Common myeloid progenitor, CD34-positive (primary cell): ENCODE data around the gene PCDHB12.
"Not testable (repeated sequence)": the region's sequence is repeated elsewhere in the genome, so short reads cannot be mapped to it uniquely, and the experiment has no call there.

ENCODE experiments used
- CTCF ChIA-PET: fragments of 350-600 bp; sonication (Branson Sonifier 250); formaldehyde crosslinking; loops from one replicate; lab custom pipeline; 2021; ENCODE audit warnings: antibody characterized with exemption; lab: Charles Lee
- POLR2A ChIA-PET: fragments of 350-600 bp; sonication (Branson Sonifier 250); formaldehyde crosslinking; loops from one replicate; lab custom pipeline; 2021; ENCODE audit warnings: antibody characterized with exemption; lab: Charles Lee
- DNase-seq, 3 donors: peaks; one replicate each; pipeline versions ENCODE4 v3.0.0 to v3.0.0-alpha.2; 2013
- H3K27ac ChIP-seq, 2 experiments: 1 replicate in 1 of 2; 2 replicates in 1 of 2; pipeline ENCODE4 v1.7.0; 2013; ENCODE audit warnings: inconsistent platforms in 2 of 2, low read length in 2 of 2, mild to moderate bottlenecking in 2 of 2, low read depth in 1 of 2, moderate library complexity in 1 of 2; ENCODE audit not compliant: severe bottlenecking in 2 of 2, insufficient read depth in 1 of 2, poor library complexity in 1 of 2
- H3K27me3 ChIP-seq, 5 experiments: replicated peaks in 2 of 5; 1 replicate in 3 of 5; 2 replicates in 2 of 5; pipeline versions ENCODE4 v1.6.1 to v1.7.0; 2013; ENCODE audit warnings: low read length in 4 of 5, mild to moderate bottlenecking in 2 of 5, moderate library complexity in 2 of 5, inconsistent platforms in 1 of 5; ENCODE audit not compliant: insufficient read depth in 5 of 5, control insufficient read depth in 4 of 5
- H3K36me3 ChIP-seq, 4 experiments: 1 replicate in 2 of 4; 2 replicates in 2 of 4; pipeline versions ENCODE4 v1.6.1 to v1.7.0; 2013; ENCODE audit warnings: low read length in 3 of 4, control low read depth in 1 of 4, mild to moderate bottlenecking in 1 of 4; ENCODE audit not compliant: control insufficient read depth in 4 of 4, insufficient read depth in 4 of 4
- H3K4me1 ChIP-seq, 4 experiments: 1 replicate in 3 of 4; 2 replicates in 1 of 4; pipeline versions ENCODE4 v1.6.1 to v1.7.1; 2013; ENCODE audit warnings: low read length in 3 of 4, mild to moderate bottlenecking in 3 of 4, control low read depth in 1 of 4, inconsistent platforms in 1 of 4, moderate library complexity in 1 of 4; ENCODE audit not compliant: control insufficient read depth in 4 of 4, insufficient read depth in 4 of 4; ENCODE audit errors: control extremely low read depth in 1 of 4
- H3K4me3 ChIP-seq, 7 experiments: 1 replicate in 4 of 7; 2 replicates in 3 of 7; pipeline versions ENCODE4 v1.5.1 to v1.7.0; 2013; ENCODE audit warnings: mild to moderate bottlenecking in 7 of 7, low read length in 6 of 7, moderate library complexity in 6 of 7, inconsistent platforms in 2 of 7, low read depth in 2 of 7, control low read depth in 1 of 7; ENCODE audit not compliant: insufficient read depth in 4 of 7, control insufficient read depth in 1 of 7; ENCODE audit errors: extremely low read depth in 1 of 7
- H3K9me3 ChIP-seq, 5 experiments: 1 replicate in 4 of 5; 2 replicates in 1 of 5; pipeline versions ENCODE4 v1.6.1 to v1.7.1; 2013; ENCODE audit warnings: low read length in 4 of 5, mild to moderate bottlenecking in 2 of 5, inconsistent platforms in 1 of 5, low read depth in 1 of 5, moderate library complexity in 1 of 5; ENCODE audit not compliant: control insufficient read depth in 4 of 5, insufficient read depth in 2 of 5; ENCODE audit errors: control extremely low read depth in 1 of 5
- WGBS: methylation state at CpG from one replicate; pipeline ENCODE4 v1.1.5; 2013; ENCODE audit not compliant: insufficient coverage; 5-methylcytosine and 5-hydroxymethylcytosine counted together

Gene PCDHB12

DNA sequence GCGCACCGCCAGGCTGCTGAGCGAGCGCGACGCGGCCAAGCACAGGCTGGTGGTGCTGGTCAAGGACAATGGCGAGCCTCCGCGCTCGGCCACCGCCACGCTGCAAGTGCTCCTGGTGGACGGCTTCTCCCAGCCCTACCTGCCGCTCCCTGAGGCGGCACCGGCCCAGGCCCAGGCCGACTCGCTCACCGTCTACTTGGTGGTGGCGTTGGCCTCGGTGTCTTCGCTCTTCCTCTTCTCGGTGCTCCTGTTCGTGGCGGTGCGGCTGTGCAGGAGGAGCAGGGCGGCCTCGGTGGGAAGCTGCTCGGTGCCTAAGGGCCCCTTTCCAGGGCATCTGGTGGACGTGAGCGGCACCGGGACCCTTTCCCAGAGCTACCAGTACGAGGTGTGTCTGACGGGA, 6.9 kb upstream of the PCDHB12 start:
- WGBS: 34% methylated on average over 27 of the region's 35 CpGs
- peaks cover 8 to 34% (median 15%) of the 10 kb centered on the region in 5 experiments for H3K9me3 ChIP-seq

DNA sequence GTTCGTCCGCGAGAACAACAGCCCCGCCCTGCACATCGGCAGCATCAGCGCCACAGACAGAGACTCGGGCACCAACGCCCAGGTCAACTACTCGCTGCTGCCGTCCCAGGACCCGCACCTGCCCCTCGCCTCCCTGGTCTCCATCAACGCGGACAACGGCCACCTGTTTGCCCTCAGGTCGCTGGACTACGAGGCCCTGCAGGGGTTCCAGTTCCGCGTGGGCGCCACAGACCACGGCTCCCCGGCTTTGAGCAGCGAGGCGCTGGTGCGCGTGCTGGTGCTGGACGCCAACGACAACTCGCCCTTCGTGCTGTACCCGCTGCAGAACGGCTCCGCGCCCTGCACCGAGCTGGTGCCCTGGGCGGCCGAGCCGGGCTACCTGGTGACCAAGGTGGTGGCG, 1.8 kb downstream of the PCDHB12 start:
- CTCF ChIA-PET, H3K36me3 ChIP-seq, DNase-seq, H3K4me3 ChIP-seq, POLR2A ChIA-PET, H3K4me1 ChIP-seq, H3K27ac ChIP-seq: not testable (repeated sequence)
- peaks cover 7 to 51% (median 19%) of the 10 kb centered on the region in 5 experiments for H3K27me3 ChIP-seq
- peaks cover 4 to 32% (median 18%) of the 10 kb centered on the region in 5 experiments for H3K9me3 ChIP-seq
- WGBS: 33% methylated on average over 22 of the region's 39 CpGs

More for the DNA sequence above, 6.9 kb upstream of the PCDHB12 start:
- POLR2A ChIA-PET, H3K4me1 ChIP-seq, H3K27ac ChIP-seq, DNase-seq, H3K36me3 ChIP-seq, H3K4me3 ChIP-seq, CTCF ChIA-PET: not testable (repeated sequence)
- peaks cover 3 to 32% (median 4%) of the 10 kb centered on the region in 5 experiments for H3K27me3 ChIP-seq

DNA sequence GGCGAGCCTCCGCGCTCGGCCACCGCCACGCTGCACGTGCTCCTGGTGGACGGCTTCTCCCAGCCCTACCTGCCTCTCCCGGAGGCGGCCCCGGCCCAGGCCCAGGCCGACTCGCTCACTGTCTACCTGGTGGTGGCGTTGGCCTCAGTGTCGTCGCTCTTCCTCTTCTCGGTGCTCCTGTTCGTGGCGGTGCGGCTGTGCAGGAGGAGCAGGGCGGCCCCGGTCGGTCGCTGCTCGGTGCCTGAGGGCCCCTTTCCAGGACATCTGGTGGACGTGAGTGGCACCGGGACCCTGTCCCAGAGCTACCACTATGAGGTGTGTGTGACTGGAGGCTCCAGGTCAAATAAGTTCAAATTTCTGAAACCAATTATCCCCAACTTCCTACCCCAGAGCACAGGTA, 2.3 kb downstream of the PCDHB12 start:
- Histone ChIP-seq H3K27me3 (peaks cover 7 to 55% (median 19%) of the 10 kb centered on the region in 5 experiments), H3K9me3 (peaks cover 3 to 34% (median 20%) of the 10 kb centered on the region in 5 experiments)
- DNase-seq, H3K4me1 ChIP-seq, H3K4me3 ChIP-seq, POLR2A ChIA-PET, H3K27ac ChIP-seq, CTCF ChIA-PET, H3K36me3 ChIP-seq: not testable (repeated sequence)
- 35% methylated on average over 5 of the region's 27 CpGs for WGBS

DNA sequence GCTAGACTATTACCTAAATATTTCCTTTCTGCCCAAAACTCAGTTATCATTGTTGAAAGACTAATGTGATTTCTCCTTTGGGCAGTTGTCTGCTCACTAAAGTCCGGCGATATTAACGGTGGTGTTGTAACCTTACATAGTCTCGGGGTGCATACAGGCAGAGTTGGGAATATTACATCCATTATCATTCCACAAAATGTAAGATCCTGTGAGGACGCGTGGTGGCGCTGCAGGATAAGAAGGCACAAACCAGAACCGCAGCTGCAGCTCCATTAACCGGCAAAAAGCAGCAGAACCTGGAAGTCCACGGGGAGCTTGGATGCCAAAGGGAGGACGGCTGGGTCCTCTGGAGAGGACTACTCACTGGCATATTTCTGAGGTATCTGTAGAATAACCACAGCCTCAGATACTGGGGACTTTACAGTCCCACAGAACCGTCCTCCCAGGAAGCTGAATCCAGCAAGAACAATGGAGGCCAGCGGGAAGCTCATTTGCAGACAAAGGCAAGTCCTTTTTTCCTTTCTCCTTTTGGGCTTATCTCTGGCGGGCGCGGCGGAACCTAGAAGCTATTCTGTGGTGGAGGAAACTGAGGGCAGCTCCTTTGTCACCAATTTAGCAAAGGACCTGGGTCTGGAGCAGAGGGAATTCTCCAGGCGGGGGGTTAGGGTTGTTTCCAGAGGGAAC, 5.3 kb downstream of the PCDHB12 start, which contains the start of gene PCDHB13:
TSS of gene PCDHB13 (plus strand) at position 264 of the 684 bp plus-strand sequence. CDS start at position 469, 205 bp downstream.
- Histone ChIP-seq H3K27me3 (peaks cover 8 to 50% (median 19%) of the 10 kb centered on the region in 5 experiments), H3K9me3 (peaks cover 3 to 46% (median 23%) of the 10 kb centered on the region in 5 experiments)
- H3K4me3 ChIP-seq, H3K36me3 ChIP-seq, CTCF ChIA-PET, H3K27ac ChIP-seq, POLR2A ChIA-PET, H3K4me1 ChIP-seq: not testable (repeated sequence)
- DNase-seq: peak in 2 of 3 donors; percentile 1 to 21
- no CpG with 5 or more reads among the region's 18 CpGs for WGBS

DNA sequence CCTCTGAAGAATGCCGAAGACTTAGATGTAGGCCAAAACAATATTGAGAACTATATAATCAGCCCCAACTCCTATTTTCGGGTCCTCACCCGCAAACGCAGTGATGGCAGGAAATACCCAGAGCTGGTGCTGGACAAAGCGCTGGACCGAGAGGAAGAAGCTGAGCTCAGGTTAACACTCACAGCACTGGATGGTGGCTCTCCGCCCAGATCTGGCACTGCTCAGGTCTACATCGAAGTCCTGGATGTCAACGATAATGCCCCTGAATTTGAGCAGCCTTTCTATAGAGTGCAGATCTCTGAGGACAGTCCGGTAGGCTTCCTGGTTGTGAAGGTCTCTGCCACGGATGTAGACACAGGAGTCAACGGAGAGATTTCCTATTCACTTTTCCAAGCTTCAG, 6.1 kb downstream of the PCDHB12 start:
- DNase-seq, H3K4me1 ChIP-seq, POLR2A ChIA-PET, H3K4me3 ChIP-seq, H3K27ac ChIP-seq, H3K36me3 ChIP-seq, CTCF ChIA-PET: not testable (repeated sequence)
- H3K9me3 ChIP-seq: peaks cover 3 to 40% (median 23%) of the 10 kb centered on the region in 5 experiments
- WGBS: 51% methylated on average over 5 of the region's 12 CpGs
- peaks cover 4 to 44% (median 19%) of the 10 kb centered on the region in 5 experiments for H3K27me3 ChIP-seq

DNA sequence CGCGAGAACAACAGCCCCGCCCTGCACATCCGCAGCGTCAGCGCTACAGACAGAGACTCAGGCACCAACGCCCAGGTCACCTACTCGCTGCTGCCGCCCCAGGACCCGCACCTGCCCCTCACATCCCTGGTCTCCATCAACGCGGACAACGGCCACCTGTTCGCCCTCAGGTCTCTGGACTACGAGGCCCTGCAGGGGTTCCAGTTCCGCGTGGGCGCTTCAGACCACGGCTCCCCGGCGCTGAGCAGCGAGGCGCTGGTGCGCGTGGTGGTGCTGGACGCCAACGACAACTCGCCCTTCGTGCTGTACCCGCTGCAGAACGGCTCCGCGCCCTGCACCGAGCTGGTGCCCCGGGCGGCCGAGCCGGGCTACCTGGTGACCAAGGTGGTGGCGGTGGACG, 7.0 kb downstream of the PCDHB12 start:
- H3K4me1 ChIP-seq, H3K27ac ChIP-seq, CTCF ChIA-PET, H3K36me3 ChIP-seq, POLR2A ChIA-PET, H3K4me3 ChIP-seq, DNase-seq: not testable (repeated sequence)
- peaks cover 0 to 37% (median 19%) of the 10 kb centered on the region in 5 experiments for H3K27me3 ChIP-seq
- peaks cover 3 to 36% (median 17%) of the 10 kb centered on the region in 5 experiments for H3K9me3 ChIP-seq
- WGBS: 33% methylated on average over 19 of the region's 40 CpGs

DNA sequence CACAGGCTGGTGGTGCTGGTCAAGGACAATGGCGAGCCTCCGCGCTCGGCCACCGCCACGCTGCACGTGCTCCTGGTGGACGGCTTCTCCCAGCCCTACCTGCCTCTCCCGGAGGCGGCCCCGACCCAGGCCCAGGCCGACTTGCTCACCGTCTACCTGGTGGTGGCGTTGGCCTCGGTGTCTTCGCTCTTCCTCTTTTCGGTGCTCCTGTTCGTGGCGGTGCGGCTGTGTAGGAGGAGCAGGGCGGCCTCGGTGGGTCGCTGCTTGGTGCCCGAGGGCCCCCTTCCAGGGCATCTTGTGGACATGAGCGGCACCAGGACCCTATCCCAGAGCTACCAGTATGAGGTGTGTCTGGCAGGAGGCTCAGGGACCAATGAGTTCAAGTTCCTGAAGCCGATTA, 7.5 kb downstream of the PCDHB12 start:
- H3K4me1 ChIP-seq, POLR2A ChIA-PET, DNase-seq, H3K27ac ChIP-seq, H3K4me3 ChIP-seq, H3K36me3 ChIP-seq: not testable (repeated sequence)
- CTCF ChIA-PET: interaction anchor here (1.1 kb wide), 1 partner anchor 11 kb away, joined by 3 read pairs; no protein-coding TSS in a partner anchor
- peaks cover 0 to 35% (median 22%) of the 10 kb centered on the region in 5 experiments for H3K27me3 ChIP-seq
- WGBS: 37% methylated on average over 8 of the region's 26 CpGs
- peaks cover 3 to 32% (median 17%) of the 10 kb centered on the region in 5 experiments for H3K9me3 ChIP-seq
